Activated CD8-positive, alpha-beta memory T cell treated with anti-CD3 and anti-CD28 coated beads for 36 hours (primary cell): ENCODE data around the gene CHRNA4. TPM values are rescaled to one million over a fixed set of nuclear protein-coding genes. Genes with fewer than 3 reads are reported as not detected.

ENCODE experiments used
- CTCF ChIA-PET: fragments of 350-600 bp; sonication (Branson Sonifier 250); formaldehyde crosslinking; loops from one replicate; lab custom pipeline; 2021; ENCODE audit warnings: antibody characterized with exemption; lab: Charles Lee
- POLR2A ChIA-PET: fragments of 350-600 bp; sonication (Branson Sonifier 250); formaldehyde crosslinking; loops from one replicate; lab custom pipeline; 2021; ENCODE audit warnings: antibody characterized with exemption; lab: Charles Lee
- total RNA-seq, 2 experiments: library from RNA; stranded (reverse); gene quantifications; one replicate each; pipeline ENCODE4 v1.2.3, GENCODE V29; 2021

The CHRNA4 gene
- total RNA-seq, 2 experiments from 2014 or later: not detected

DNA sequence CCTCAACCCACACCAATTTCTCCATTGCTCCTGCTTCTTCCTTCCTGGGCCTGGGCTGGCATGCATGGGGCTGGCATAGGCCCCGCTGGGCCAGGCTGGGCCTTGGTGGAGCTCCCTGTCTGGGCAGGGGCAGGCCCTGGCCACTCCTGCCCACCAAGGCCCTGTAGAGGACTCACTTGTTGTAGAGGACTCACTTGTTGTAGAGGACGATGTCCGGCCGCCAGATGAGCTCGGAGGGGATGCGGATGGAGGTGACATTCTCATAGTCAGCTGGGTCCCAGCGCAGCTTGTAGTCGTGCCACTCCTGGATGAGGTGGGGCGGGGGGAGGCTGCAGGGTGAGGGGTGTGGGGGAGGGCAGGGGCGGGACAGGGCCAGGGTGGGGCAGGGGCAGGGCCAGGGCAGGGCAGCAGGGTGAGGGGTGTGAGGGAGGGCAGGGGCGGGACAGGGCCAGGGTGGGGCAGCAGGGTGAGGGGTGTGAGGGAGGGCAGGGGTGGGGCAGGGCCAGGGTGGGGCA is 5.3 kb downstream of the CHRNA4 start:
- POLR2A ChIA-PET: no interaction called here

DNA sequence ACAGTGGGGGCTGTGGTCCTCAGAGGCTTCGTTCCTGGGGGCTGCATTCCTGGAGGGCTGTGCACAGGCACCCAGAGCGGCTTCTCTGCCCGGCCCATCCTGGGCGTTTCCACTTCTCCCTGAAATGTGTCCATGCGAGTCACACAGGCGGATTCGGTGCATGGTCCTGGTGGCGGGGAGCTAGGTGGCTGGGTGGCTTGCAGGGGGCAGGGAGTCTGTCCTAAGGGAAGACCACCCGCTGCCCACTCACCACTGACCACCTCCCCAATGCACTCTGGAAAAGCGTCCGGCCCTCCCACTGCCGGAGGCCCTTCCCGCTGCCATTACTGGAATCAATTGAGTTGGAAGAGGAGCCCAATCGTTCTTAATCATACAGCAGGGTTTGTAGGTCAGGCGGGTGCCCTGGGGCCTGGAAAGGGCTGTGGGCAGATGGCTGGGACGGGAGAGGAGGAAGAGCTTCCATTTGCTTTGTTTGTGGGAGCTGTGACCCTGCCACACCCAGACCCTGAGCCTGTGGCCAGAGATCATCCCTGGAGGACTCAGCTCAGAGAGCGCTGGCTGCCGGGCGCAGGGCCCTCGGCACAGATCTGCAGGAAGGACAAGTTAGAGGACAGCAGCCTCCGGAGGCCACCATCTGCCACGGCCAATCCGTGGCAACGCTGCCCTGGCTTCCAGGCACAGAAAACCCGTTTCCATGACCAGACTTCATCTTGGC is 6.4 kb downstream of the CHRNA4 start:
- POLR2A ChIA-PET: no interaction called here
- CTCF ChIA-PET: no interaction called here

More for the DNA sequence above, 5.3 kb downstream of the CHRNA4 start:
- CTCF ChIA-PET: no interaction called here

DNA sequence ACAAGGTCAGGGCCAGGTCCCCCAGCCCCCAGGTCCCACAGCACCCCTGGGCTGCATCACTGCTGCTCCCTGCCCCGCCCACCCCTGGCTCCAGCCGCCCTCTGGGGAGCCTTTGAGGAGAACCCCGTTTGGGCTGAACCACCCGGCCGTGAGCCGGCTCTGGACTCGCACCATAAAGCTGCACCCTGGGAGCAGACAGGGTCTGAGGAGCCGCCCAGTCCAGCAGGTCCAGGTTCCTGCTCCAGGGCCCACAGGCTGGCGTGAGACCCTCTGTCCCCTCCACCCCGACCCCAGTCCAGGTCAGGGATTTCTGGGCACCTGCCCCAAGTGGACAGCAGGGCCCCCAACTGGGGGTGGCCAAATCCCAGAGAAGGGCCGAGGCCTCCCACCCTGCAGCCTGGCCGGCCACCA is 8.3 kb downstream of the CHRNA4 start:
- CTCF ChIA-PET: no interaction called here
- POLR2A ChIA-PET: no interaction called here

DNA sequence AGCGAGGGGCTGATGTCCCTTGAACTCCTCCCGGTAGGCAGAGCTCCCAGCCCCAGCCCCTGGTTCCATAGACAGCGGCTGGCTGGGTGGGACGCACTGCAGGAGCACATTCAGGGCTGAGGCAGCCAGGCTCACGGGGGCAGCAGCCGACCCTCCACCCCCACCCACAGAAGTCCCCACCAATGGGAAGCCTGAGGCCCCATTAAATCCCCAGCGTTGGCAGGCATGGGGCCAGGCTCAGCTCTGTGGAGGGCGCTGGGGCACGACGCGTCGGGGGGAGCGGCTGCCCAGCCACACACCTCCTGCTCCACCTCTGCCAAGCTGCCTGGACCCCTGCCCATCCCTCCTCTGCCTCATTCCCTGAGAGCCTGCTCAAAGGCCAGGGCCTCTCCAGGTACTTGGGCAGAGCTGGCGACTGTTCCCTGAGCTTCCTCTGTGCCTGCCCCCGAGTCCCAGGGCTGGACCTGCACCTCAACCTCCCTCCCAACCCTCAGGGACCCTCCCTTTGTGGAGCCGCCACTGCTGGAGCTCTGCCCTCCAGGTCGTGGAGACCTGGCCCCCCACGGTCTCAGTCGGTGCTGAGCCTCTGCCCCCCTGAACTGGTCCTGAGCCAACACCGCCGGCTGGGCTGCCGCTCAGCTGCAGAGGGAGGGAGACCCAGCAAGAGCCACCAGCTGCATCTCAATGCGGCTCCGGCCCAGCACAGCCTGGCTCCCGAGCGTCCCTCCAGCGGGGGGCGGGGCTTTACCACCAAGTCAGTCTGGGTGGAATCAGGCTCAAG is 9.1 kb downstream of the CHRNA4 start:
- POLR2A ChIA-PET: no interaction called here
- CTCF ChIA-PET: interaction anchor here (0.7 kb wide), 1 partner anchor 11 kb away, joined by 4 read pairs; no protein-coding TSS in a partner anchor

DNA sequence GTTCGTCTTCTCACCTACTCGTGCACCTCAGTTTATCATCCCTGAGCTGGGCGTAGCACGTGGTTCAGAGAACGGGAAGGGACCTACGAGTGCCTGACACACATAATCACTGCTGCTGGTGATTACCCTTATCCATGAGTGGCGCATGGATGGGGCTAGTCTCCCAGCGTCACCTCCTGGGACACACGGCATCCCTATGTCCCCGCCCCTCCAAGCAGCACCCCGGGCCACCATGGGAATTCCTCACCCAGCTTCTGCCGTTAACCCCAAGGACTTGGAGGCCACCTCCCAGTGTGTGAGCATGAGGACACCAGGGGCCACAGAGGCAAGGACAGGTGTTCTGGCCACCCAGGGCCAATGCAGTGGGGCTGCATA is 9.8 kb downstream of the CHRNA4 start:
- CTCF ChIA-PET: interaction anchor here (0.7 kb wide), 1 partner anchor 75 kb away, joined by 3 read pairs; no protein-coding TSS in a partner anchor
- POLR2A ChIA-PET: no interaction called here

DNA sequence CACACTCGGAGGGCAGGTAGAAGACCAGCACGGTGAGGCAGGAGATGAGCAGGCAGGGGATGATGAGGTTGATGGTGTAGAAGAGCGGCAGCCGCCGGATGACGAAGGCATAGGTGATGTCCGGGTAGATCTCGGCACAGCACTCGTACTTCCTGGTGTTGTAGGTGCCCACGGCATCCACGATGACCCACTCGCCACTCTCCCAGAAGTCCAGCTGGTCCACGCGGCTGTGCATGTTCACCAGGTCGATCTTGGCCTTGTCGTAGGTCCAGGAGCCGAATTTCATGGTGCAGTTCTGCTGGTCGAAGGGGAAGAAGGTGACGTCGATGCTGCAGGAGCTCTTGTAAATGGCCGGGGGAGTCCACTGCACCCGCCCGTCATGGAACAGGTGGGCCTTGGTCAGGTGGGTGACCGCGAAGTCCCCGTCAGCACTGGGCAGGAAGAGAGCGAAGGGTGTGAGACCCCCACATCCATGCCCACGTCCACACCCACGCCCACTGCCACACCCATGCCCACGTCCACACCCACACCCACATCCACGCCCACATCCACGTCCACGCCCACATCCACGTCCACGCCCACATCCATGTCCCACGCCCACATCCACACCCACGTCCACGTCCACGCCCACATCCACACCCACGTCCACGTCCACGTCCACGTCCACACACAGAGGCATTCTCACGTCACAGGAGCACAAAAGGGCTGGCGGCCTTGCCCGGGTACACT is 10.4 kb downstream of the CHRNA4 start:
- POLR2A ChIA-PET: no interaction called here
- CTCF ChIA-PET: interaction anchor here (0.7 kb wide), 1 partner anchor 75 kb away, joined by 3 read pairs; no protein-coding TSS in a partner anchor

DNA sequence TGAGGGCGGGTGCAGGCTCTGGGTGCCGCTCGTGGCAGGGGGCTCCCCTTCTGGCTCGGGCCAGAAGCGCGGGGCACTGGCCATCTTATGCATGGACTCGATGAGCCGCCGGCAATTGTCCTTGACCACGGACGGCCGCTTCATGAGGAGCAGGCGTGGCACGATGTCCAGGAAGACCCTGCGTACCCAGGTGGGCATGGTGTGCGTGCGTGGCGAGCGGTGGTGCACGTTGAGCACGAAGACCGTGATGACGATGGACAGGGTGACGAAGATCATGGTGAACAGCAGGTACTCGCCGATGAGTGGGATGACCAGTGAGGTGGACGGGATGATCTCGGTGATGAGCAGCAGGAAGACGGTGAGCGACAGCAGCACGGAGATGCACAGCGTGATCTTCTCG is 11.0 kb downstream of the CHRNA4 start:
- ChIA-PET CTCF (no interaction called here), POLR2A (no interaction called here)

DNA sequence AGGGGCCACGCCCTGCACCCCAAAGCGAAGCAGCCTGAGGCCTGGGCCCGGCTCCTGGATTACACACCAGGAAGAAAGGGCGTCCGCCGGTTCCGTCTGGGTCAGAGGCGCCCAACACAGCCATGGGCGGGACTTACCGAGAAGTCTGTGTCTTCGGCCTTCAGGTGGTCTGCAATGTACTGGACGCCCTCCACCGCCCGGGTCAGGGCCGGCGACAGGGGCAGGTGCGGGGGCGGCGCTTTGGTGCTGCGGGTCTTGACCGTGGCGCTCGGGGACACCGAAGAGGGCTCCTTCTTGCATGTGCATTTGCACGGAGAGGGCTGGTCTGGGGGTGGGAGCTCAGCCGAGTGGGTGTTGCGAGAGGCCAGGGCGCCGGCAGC is 11.6 kb downstream of the CHRNA4 start:
- ChIA-PET POLR2A (no interaction called here), CTCF (no interaction called here)

DNA sequence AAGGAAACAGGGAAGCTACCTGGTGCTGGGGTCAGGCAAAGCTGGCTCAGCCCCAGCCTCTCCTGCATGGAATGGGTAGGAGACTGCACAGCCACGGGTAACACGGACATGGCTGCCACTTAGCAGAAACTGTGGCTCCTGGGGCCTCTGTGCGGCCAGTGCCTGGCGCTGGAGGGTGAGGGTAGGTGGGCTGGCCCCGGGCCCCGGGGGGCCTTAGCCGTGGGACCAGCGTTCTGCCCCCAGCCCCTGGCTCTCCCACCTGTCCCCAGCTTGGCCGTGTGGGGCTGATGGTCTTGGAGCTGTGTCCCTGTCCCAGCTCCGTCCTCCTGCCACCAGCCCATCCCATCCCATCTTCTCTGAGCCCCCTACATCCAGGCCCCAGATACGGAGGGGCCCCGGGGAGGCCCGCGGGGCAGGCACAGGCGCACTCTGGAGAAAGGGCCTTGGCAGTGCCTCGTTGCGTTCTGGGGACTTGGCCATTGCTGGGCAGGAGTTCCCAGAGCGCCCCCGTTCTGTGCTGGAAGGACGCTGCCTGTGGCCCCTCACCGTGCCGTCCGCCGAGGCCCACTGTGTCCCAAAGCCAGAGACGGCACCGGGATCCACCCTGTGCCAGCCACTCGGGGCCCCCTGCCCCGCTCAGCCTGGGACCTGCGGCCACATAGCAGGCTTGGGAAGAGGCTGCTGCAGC is 12.2 kb downstream of the CHRNA4 start:
- POLR2A ChIA-PET: no interaction called here
- CTCF ChIA-PET: no interaction called here

DNA sequence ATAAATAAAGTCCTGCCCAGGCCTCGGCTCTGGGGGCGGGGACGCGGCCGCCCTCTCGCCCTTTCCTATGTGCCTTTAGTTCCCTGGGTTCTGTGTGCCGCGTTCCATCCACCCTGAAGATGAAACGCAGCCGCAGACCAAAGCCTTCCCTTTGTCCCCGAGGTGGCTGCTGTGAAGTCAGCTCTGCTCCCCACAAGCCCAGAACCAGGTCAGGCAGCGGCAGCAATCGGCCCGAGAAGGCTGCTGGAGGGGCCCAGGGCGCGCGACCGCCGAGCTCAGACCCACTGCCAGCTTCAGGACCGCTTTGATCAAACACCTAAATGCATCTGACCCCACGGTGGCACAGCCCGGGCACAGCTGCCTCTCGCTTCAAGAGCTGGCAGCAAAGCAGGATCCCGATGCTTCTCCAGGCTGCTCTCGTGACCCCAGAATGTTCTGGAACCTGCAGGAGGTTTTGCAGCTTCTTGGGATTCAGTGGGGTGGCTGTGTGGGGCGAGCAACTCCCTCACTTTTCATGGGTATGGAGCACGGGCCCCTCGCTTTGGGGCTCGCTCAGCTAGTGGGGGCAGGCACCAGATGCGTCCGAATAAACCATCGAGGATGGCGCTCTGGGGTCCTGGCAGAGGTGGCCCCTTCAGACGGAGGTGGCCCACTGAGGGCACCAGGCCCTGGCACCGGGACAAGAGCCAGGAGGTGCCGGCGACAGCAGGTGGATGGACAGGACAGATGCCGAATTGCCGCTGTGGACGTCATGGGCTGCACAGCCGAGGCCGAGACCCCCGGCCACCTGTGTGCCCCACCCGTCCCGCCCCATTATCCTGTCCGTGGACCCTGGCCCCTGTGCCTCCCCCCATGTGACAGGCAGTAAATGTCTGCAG is 13.0 kb downstream of the CHRNA4 start:
- POLR2A ChIA-PET: no interaction called here

DNA sequence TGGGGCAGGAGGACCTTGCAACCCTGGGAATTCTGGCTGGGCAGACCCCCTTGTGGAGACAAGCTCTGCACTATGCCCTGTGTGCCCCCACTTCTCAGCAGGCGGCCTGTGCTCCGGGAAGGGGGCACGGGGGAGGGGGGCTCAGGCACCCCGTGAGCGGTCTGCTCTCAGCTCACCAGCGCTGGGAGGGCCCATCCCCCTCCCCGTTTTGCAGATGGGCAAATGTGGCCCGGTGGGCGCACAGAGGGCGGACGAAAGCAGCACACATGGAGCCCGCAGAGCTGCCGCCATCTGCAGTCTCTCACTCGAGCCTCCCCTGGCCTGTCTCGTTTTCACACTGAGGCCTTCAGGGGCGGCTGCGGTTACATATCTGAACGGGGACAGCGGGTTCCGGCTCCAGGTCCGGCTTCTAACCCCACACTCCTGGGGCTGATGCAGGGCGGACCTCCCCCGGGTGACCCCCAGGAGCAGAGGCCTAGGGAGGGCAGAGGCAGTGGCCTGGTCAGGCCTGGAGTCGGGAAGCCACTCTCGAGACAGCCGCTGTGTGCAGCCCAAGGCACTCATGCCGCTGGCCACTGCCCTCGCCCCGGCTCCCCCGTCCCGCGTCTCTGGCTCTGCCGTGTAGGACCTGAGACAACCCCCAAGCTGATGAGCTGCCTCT is 13.9 kb downstream of the CHRNA4 start:
- CTCF ChIA-PET: no interaction called here
- POLR2A ChIA-PET: interaction anchor here (0.6 kb wide), 1 partner anchor 825 kb away, joined by 6 read pairs; no protein-coding TSS in a partner anchor

More for the DNA sequence above, 13.0 kb downstream of the CHRNA4 start:
- CTCF ChIA-PET: no interaction called here

DNA sequence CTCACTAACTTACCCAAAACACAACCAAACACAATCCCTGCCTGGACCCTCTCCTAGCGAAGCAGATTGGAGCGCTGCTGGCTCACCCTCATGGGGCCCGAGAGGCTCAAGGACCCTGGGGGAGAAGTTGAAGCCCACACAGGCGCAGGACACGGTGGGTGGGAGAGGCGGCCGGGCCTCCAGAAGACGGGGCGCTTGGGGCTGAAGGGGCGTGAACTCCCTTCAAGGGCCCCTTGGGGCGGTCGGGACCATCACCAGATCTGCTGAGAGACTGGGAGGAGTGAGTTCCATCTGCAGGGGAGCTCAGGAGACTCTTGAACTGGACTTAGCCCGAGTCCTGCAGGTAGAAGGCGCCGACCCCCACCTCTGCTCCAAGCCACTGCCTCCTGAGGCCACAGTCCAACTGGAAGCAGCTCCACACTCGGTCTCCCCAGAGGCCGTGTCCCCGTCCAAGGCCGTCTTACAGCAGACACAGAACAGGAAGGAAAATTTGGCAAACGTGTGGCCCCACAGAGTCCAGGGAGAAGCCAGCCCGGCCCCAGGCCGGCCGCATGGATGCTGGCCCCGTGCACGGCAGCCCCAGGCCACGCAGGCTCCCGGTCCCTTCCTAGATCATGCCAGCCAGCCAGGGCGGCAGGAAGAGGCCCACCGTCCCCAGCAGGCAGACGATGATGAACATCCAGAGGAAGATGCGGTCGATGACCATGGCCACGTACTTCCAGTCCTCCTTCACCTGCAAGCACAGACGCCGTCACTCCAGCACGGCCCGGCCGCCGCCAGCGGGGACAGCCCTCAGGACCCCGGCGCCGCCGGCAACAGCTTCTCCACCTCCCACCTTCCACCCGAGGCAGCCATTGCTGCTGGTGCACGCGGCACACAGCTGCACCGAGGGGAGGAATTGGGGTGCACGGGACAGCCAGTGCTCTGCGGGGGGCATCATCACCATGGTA is 14.7 kb downstream of the CHRNA4 start:
- ChIA-PET CTCF (no interaction called here), POLR2A (interaction anchor here (0.6 kb wide), 1 partner anchor 826 kb away, joined by 6 read pairs; no protein-coding TSS in a partner anchor)

DNA sequence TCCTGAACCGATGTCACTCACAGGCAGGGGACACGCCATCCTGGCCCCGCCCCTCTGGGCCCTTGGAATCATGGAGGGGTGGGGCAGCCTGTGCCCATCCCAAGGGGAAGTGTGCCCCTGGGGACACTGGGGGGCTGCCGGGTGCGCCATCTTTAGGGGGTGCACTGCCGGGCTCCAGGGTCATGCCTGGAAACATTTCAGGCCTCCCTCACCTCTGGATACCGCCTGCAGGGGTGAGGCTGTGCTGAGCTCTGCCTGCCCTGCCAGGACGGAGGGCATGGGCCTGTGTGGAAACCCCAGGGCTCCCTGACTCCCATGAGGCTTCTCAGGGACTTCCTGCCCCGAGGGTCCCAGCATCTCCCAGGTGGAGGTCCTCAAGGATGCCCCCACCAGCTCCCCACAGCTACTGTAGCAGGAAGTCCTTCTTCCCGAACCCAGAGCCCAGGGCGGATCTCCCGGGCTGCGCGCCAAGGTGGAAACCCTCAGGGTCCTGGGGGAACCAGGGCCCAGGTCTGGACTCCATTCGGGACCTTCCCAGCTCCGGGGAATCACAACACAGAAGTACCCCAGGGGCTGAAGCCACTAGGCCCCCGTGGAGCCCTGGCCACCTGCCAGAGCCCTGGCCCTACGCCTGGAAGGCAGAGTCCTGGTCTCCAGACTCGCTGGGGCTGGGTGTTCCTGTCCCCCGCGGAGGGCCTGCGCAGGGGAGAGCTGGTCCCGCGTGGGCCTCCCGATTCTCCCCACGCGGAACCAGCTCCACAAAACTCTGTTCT is 15.6 kb downstream of the CHRNA4 start:
- POLR2A ChIA-PET: no interaction called here
- CTCF ChIA-PET: no interaction called here

DNA sequence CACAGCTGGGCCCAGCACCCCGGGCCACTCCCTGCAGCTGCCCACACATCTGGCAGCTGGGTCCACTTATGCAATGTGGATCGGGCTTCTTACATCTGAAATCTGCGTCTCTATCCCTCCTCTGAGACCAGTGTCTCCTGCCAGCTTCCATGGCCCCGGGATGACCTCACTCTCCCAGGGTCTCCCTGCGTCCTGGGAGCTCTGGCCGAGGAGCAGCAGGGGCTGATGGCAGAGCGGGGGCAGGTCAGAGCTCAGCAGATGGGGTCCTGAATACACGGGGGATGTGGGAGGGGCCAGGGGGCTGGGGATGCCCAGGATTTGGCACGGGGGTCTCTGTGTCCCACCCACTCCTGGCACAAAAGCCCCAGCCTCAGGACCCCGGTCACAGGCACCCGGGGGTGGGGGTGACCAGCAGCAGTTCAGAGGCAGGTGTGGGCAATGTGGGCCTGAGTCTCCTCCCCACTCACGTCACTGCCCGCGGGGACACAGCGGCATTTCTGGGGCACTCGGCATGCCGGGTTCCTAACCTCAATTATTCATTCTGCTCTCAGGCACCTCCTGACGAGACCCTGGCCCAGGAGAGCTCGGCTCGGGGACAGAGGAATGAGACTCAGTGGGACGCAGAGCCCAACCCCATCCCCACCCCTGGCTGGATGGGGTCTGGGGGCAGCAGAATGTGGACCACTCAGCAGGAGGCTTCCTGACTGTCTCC is 16.4 kb downstream of the CHRNA4 start:
- ChIA-PET POLR2A (no interaction called here), CTCF (no interaction called here)
